OCI-LY3 (cell line): Measurements from ENCODE around the gene BTD.

Source experiments
- EZH2phosphoT487 ChIP-seq: fragments of 200-600 bp; shearing (Covaris generic); IDR thresholded peaks from 2 replicates; pipeline ENCODE4 v1.6.1; 2018; ENCODE audit warnings: antibody characterized with exemption, mixed run types, low read depth
- TF ChIP-seq, protein P1 (sequence below): fragments of 200-600, 300-600 bp; sonication (generic); IDR thresholded peaks from 2 replicates; pipeline ENCODE4 v1.5.1; 2014; ENCODE audit warnings: antibody characterized with exemption, low read length, low read depth

DNA sequence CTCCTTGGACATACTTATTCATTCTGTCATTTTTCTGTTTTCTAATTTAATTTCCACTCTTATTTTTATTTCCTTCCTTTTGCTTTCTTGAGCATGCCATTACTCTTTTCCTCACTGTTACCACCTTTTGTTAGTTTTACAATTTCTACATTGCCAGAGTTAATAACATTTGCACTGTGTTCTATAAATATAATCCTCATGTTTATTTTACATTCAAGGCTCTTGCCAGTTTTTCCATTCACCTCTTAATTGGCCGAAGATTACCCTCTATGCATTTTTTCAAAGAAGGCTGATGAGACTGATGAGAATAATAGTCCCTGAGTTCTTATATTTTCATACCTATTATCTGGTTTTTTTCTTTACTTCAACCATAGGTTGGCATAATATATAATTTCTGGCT is 10.5 kb downstream of the BTD start:
- TF ChIP-seq, protein P1, sequence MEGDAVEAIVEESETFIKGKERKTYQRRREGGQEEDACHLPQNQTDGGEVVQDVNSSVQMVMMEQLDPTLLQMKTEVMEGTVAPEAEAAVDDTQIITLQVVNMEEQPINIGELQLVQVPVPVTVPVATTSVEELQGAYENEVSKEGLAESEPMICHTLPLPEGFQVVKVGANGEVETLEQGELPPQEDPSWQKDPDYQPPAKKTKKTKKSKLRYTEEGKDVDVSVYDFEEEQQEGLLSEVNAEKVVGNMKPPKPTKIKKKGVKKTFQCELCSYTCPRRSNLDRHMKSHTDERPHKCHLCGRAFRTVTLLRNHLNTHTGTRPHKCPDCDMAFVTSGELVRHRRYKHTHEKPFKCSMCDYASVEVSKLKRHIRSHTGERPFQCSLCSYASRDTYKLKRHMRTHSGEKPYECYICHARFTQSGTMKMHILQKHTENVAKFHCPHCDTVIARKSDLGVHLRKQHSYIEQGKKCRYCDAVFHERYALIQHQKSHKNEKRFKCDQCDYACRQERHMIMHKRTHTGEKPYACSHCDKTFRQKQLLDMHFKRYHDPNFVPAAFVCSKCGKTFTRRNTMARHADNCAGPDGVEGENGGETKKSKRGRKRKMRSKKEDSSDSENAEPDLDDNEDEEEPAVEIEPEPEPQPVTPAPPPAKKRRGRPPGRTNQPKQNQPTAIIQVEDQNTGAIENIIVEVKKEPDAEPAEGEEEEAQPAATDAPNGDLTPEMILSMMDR, result no peak
- no peak for TF ChIP-seq EZH2phosphoT487
